ENCODE measurements around the gene CTSO. TPM values are rescaled to one million over a fixed set of nuclear protein-coding genes. Genes with fewer than 3 reads are reported as not detected.

CTSO gene
- total RNA-seq, 1 donor from 2014 or later: 3.7 TPM

GRCh38 chr4:155974476-155974749 lies 20.7 kb upstream of the CTSO start:
- Mint-ChIP-seq H3K9me3 (ENCODE audit: unreplicated experiment) (peaks cover 5% of the 10 kb centered on the region), H3K27ac (ENCODE audit: unreplicated experiment) (peak overlapping the region; percentile 73), H3K36me3 (ENCODE audit: low read depth, unreplicated experiment) (no peaks in the 10 kb centered on the region), H3K27me3 (ENCODE audit: low read depth, unreplicated experiment) (no peaks in the 10 kb centered on the region), H3K4me3 (ENCODE audit: unreplicated experiment) (peak overlapping the region; percentile 34), H3K4me1 (ENCODE audit: low read depth, unreplicated experiment) (peaks cover 27% of the 10 kb centered on the region)
- FAIRE-seq (no peak), DNase-seq (ENCODE audit: low read depth) (no peak)
- peaks cover 7% of the 10 kb centered on the region for H3K4me1 ChIP-seq (ENCODE audit: insufficient read depth, low read length)
- H3K9ac ChIP-seq (ENCODE audit: low read length): no peak overlapping the region
- no peak overlapping the region for H2AFZ ChIP-seq (ENCODE audit: low read depth, low read length)
- TF ChIP-seq CTCF (IDR thresholded peaks at IDR 0.05; ENCODE audit: insufficient read depth, low read depth, low read length) (no peak), EZH2 (IDR thresholded peaks at IDR 0.05; ENCODE audit: insufficient read depth, low read length) (no peak)
- no peaks in the 10 kb centered on the region for H3K9me3 ChIP-seq (ENCODE audit: insufficient read depth, low read depth, low read length)
- no peaks in the 10 kb centered on the region for H4K20me1 ChIP-seq (ENCODE audit: insufficient read depth, low read length)
- H3K36me3 ChIP-seq (ENCODE audit: insufficient read depth, low read length): no peaks in the 10 kb centered on the region
- H3K27ac ChIP-seq (ENCODE audit: low read depth, low read length): no peak overlapping the region
- H3K79me2 ChIP-seq (ENCODE audit: insufficient read depth, low read length): no peaks in the 10 kb centered on the region
- H3K27me3 ChIP-seq (ENCODE audit: insufficient read depth, low read length): no peaks in the 10 kb centered on the region
- no peak overlapping the region for H3K4me2 ChIP-seq (ENCODE audit: low read length)
- H3K4me3 ChIP-seq (ENCODE audit: insufficient read depth, low read depth, low read length): no peak overlapping the region

DNA sequence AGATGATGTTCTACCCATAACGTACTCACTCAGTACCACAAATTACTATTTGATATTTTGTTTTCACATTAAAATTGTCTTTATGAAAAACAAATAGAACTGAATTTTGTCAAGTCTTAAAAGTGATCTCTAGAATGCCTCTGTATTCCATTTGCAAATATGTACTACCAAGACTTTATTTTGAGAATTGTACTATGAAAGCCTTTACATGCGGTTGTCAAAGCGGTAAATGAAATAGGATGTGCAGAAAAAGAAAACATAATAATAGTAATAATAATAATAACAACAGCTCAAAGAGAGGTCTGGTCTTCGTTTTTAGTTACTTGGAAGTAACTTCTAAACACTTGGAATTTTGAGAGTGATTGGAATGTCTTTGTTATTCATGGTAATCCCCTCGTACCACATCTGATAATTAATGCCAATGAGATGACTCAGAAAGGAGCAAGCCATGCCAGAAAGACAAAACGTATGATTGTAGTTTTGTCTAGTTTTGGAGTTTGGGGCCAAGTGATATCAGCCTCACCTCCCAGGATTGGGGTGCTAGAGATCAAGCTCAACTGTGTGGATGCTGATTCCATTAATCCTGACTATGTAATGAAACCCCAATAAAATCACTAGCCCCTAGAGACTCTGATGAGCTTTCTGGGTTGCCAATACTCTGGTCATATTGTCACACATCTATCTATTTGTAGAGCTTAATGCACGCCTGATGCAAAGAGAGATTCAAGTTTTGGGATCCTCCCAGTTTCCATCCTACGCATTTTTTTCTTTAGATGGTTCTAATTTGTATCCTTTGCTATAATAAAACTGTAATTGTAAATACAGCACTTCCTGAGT lies 20.2 kb upstream of the CTSO start:
- H3K4me3 Mint-ChIP-seq (ENCODE audit: unreplicated experiment): peak overlapping the region; percentile 34

More for the DNA sequence above, 20.2 kb upstream of the CTSO start:
- Histone ChIP-seq H2AFZ (ENCODE audit: low read depth, low read length) (no peak overlapping the region), H3K27ac (ENCODE audit: low read depth, low read length) (no peak overlapping the region), H3K36me3 (ENCODE audit: insufficient read depth, low read length) (no peaks in the 10 kb centered on the region), H3K9me3 (ENCODE audit: insufficient read depth, low read depth, low read length) (no peaks in the 10 kb centered on the region), H3K79me2 (ENCODE audit: insufficient read depth, low read length) (no peaks in the 10 kb centered on the region), H3K27me3 (ENCODE audit: insufficient read depth, low read length) (no peaks in the 10 kb centered on the region), H3K4me1 (ENCODE audit: insufficient read depth, low read length) (peaks cover 7% of the 10 kb centered on the region), H3K4me3 (ENCODE audit: insufficient read depth, low read depth, low read length) (no peak overlapping the region), H3K9ac (ENCODE audit: low read length) (no peak overlapping the region), H4K20me1 (ENCODE audit: insufficient read depth, low read length) (no peaks in the 10 kb centered on the region), H3K4me2 (ENCODE audit: low read length) (peak overlapping the region; percentile 5)
- Mint-ChIP-seq H3K27me3 (ENCODE audit: low read depth, unreplicated experiment) (no peaks in the 10 kb centered on the region), H3K36me3 (ENCODE audit: low read depth, unreplicated experiment) (no peaks in the 10 kb centered on the region), H3K4me1 (ENCODE audit: low read depth, unreplicated experiment) (peaks cover 27% of the 10 kb centered on the region), H3K9me3 (ENCODE audit: unreplicated experiment) (peaks cover under 1% of the 10 kb centered on the region), H3K27ac (ENCODE audit: unreplicated experiment) (peak overlapping the region; percentile 73)
- DNase-seq (ENCODE audit: low read depth): peak; percentile 70
- peak; percentile 65 for FAIRE-seq
- TF ChIP-seq CTCF (IDR thresholded peaks at IDR 0.05; ENCODE audit: insufficient read depth, low read depth, low read length): no peak
- no peak for TF ChIP-seq EZH2 (IDR thresholded peaks at IDR 0.05; ENCODE audit: insufficient read depth, low read length)

All from astrocyte (in vitro differentiated cells and primary cell).